Transverse colon (tissue), 4 donors: Measurements from ENCODE around the gene NAB2.

Experiments used
- EP300 ChIP-seq: sonication (generic); formaldehyde crosslinking; IDR thresholded peaks from one replicate; pipeline ENCODE4 v1.6.1; 2017; ENCODE audit warnings: antibody characterized with exemption, low read depth
- POLR2A ChIP-seq: fragments of 450-650 bp; IDR thresholded peaks from one replicate; pipeline ENCODE4 v1.6.1; 2016; ENCODE audit warnings: antibody characterized with exemption, mild to moderate bottlenecking, moderate library complexity
- POLR2AphosphoS5 ChIP-seq, 3 donors: sonication (generic); formaldehyde crosslinking; IDR thresholded peaks; one replicate each; pipeline ENCODE4 v1.6.1; 2016; ENCODE audit warnings: antibody characterized with exemption in 3 of 3
- TF ChIP-seq, protein P1 (sequence below), 5 experiments: fragments of 200-600 bp in 3 of 5; fragments of 450-650 bp in 2 of 5; sonication (generic) in 3 of 5; IDR thresholded peaks; 1 replicate in 2 of 5; 2 replicates in 3 of 5; pipeline ENCODE4 v1.5.1; 2016 to 2017; ENCODE audit warnings: antibody characterized with exemption in 5 of 5, inconsistent platforms in 3 of 5, mild to moderate bottlenecking in 2 of 5, moderate library complexity in 1 of 5

DNA sequence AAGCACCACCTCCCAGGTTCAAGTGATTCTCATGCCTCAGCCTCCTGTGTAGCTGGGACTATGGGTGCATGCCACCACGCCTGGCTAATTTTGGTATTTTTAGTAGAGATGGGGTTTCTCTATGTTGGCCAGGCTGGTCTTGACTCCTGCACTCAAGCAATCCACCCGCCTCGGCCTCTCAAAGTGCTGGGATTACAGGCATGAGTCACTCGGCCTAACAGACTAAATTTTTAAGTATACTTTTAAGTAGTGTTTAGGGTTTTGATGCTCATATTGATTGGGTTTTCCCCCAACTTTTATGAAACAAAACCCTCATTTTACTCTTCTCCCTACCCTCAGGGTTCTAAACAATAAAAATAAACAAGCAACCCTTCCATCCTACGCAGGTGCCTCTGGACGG is 44.4 kb upstream of the NAB2 start:
- TF ChIP-seq POLR2A (no peak), POLR2AphosphoS5 (IDR thresholded peaks at IDR 0.05) (no peak), EP300 (no peak)
- TF ChIP-seq, protein P1, sequence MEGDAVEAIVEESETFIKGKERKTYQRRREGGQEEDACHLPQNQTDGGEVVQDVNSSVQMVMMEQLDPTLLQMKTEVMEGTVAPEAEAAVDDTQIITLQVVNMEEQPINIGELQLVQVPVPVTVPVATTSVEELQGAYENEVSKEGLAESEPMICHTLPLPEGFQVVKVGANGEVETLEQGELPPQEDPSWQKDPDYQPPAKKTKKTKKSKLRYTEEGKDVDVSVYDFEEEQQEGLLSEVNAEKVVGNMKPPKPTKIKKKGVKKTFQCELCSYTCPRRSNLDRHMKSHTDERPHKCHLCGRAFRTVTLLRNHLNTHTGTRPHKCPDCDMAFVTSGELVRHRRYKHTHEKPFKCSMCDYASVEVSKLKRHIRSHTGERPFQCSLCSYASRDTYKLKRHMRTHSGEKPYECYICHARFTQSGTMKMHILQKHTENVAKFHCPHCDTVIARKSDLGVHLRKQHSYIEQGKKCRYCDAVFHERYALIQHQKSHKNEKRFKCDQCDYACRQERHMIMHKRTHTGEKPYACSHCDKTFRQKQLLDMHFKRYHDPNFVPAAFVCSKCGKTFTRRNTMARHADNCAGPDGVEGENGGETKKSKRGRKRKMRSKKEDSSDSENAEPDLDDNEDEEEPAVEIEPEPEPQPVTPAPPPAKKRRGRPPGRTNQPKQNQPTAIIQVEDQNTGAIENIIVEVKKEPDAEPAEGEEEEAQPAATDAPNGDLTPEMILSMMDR (IDR thresholded peaks at IDR 0.05), result no peak
